ENCODE results near the gene KIF26A.
"Not testable (repeated sequence)": the region's sequence is repeated elsewhere in the genome, so short reads cannot be mapped to it uniquely, and the experiment has no call there.

Gene KIF26A

DNA sequence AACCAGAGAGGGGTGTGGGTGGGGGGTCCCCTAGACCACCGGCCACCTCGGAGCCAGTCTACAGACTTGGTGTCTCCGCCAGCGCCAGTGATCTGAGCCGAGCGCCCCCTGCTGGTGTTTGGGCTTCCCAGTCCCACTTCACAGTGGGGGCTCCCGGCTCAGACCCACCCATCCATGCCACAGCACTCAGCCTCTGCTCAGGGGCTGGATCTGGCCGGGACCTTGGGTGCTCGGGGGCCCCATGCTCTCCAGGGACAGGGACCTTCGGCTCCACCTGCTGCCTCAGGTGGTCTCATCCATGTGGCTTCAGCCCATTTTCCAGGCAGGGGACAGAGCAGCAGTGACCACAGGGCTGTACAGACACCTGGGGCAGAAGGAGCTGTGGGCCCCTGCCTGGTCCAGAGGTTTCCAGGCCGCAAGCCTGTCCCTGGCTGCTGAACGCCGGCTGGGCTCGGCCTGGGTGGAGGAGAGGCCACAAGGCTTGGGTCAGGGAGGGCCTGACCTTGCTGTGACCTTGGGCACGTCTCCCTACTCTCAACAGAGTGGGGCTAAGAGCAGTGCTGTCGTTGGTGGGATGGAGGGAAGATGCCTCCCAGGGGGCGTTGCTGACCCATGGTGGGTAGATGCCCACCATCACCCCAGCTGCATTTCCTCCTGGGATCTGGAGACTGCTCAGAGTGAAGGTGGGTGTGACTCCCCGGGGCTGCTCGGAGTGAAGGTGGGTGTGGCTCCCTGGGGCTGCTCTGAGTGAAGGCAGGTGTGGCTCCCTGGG, 86.3 kb downstream of the KIF26A start:
- DNase-seq (ENCODE audit: insufficient read length, low spot score) (no peak), FAIRE-seq (no peak)
- TF ChIP-seq POLR2A (IDR thresholded peaks at IDR 0.05; ENCODE audit: low read depth, low read length) = no peak

DNA sequence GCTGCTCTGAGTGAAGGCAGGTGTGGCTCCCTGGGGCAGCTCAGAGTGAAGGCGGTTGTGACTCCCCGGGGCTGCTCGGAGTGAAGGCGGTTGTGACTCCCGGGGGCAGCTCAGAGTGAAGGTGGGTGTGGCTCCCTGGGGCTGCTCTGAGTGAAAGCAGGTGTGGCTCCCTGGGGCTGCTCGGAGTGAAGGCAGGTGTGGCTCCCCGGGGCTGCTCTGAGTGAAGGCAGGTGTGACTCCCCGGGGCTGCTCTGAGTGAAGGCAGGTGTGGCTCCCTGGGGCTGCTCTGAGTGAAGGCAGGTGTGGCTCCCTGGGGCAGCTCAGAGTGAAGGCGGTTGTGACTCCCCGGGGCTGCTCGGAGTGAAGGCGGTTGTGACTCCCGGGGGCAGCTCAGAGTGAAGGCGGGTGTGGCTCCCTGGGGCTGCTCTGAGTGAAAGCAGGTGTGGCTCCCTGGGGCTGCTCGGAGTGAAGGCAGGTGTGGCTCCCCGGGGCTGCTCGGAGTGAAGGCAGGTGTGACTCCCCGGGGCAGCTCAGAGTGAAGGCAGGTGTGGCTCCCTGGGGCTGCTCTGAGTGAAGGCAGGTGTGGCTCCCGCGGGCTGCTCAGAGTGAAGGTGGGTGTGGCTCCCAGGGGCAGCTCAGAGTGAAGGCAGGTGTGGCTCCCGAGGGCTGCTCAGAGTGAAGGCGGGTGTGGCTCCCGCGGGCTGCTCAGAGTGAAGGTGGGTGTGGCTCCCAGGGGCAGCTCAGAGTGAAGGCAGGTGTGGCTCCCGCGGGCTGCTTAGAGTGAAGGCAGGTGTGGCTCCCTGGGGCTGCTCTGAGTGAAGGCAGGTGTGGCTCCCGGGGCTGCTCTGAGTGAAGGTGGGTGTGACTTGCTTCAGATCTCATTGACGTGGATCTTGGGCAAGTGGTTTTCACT, 87.1 kb downstream of the KIF26A start:
- FAIRE-seq; DNase-seq (ENCODE audit: insufficient read length, low spot score): not testable (repeated sequence)

DNA sequence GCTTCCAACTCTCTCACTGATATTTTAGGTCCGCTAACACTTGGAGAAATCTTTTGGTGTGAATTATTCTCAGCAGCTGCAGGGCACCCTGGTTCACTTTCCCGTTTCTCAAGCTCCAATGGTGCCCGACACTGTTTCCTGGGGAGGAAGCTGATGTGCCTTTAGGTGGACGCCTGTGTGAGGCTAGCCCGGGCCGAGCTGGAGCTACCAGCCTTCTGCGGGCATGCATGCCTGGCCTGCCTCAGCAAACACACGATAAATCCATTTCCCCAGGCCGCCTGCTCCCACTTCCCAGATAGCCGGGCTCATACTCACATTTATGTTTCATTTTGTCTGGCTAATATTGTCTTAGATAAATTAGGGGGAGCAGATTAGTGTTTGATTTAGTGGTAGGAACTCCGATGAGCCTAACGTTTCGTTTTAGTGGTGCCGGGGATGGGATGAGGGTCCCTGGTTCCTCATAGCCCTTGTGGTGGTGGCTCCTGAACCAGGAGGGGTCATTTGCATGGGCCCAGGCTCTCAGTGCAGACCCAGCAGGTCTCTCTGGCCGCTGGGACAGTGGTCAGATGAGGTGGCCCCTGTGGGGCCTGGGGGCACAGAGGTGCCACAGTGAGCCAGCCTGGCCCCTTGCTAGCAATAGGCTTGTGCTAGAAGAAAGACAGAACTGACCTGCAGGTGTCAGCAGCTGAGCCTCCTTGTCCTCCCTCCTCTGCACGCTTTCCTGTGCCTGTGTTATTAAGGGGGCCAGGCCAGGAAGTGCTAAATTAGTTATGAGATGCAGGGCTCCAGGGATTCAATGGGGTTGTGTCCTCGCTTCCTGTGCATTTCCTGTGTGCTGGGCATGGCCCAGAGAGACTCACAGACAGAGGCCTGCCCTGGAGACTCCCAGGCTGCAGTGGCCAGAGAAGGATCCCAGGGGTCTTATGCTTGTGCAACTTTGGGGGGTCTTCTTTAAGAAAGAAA, 88.3 kb downstream of the KIF26A start:
- no peak for TF ChIP-seq POLR2A (IDR thresholded peaks at IDR 0.05; ENCODE audit: low read depth, low read length)
- no peak for DNase-seq (ENCODE audit: insufficient read length, low spot score)
- no peak for FAIRE-seq

DNA sequence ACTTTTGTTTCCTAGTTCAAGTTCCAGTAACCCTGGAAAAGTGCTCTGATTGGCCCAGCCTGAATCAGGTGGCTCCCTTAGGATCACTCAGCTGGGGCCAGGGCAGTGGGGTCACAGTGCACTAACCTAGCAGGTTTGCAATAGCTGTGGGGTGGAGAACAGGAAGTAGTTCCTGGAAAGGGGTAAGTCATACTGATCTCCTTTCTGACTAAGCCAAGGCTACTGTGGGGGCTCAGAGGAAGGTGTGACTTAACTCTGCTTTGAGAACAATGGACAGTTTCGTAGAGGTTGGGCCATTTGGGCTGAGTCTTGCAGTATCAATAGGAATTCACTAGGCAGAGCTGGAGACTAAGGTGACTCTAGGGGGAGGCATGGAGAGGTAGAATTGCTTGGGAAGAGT, 89.4 kb downstream of the KIF26A start:
- DNase-seq (ENCODE audit: insufficient read length, low spot score) = no peak
- TF ChIP-seq POLR2A (IDR thresholded peaks at IDR 0.05; ENCODE audit: low read depth, low read length) = no peak
- no peak for FAIRE-seq

DNA sequence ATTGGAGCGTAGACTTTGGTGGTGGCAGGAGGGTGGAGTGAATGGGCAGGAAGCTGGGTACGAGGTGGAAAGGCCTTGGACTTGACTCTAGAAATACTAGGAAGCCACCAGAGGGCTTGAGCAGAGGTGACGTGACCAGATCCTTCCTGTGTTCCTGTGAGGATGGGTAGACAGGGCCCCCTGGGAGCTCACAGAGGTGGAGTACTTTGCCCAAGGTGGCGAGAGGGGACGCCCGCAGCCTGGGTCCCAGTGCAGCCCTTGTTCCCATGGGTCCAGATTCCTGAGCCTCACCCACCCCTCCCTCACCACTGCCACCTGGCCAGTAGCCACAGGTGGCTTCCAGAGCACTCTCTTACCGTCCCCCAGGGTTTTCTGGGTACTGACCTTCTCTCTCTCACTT, 89.8 kb downstream of the KIF26A start:
- no peak for TF ChIP-seq POLR2A (IDR thresholded peaks at IDR 0.05; ENCODE audit: low read depth, low read length)
- FAIRE-seq (no peak), DNase-seq (ENCODE audit: insufficient read length, low spot score) (no peak)

DNA sequence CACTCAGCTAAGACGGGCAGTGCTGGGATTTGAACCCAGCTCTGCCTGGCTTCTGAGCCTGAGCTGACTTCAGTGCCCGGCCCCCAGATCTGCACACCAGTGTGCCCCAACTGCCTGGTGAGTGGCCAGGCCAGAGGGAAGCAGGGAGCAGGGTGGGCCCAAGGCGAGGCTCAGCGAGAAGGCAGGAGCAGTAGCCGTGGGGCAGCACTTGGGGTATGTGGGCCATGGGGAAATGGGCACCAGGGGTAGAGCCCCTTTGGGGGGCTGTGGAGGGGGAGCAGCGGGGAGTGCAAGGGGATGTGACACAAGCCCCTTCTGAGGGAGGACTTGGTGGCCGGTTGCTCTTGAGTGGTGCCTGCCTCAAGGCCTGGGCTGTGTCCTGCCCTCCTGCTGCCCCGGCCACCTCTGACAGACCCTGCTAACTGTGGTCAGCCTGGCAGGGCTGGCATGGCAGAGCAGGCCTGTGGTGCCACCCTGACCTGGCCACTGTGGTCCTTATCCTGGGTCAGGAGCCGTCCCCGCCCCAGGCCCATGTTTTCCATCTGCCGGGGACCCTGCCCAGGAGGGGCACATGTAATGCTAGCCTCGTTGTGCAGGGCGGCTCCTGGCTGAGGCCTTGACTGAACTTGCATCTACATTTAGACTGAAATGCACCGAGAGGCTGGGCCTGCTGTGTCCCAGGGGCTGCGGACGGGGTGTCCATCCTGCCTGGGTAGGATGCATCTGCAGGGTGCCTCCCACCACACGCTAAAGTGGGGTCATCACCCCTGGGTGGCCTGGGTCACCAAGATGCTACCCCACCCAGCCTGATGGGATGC, 90.5 kb downstream of the KIF26A start:
- TF ChIP-seq POLR2A (IDR thresholded peaks at IDR 0.05; ENCODE audit: low read depth, low read length) = no peak
- FAIRE-seq (no peak), DNase-seq (ENCODE audit: insufficient read length, low spot score) (no peak)

DNA sequence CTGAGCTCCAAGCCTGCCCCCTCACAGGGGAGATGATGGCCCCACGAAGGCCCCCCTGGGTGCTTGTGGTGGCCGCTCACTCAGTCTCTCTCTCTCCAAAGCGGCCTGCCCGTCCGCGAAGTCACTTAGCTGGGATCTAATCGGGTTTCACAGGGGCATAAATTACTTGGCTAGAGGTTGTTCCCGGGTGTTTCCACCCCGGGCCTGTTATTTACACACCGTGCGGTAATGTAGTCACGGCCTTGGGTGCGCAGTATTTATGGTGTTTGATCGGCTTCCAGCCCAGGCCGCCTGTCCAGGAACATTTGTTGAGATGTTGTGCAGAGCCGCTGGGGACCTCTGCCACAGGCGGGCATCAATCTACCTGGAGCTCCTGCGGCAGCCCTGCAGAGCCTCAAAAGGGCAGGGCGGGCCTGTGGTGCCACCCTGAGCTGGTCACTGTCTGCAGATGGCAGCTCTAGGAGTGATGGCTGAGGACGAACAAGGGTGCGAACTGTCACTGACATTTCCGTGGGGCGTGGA, 91.2 kb downstream of the KIF26A start:
- no peak for TF ChIP-seq POLR2A (IDR thresholded peaks at IDR 0.05; ENCODE audit: low read depth, low read length)
- DNase-seq (ENCODE audit: insufficient read length, low spot score) (no peak), FAIRE-seq (no peak)

DNA sequence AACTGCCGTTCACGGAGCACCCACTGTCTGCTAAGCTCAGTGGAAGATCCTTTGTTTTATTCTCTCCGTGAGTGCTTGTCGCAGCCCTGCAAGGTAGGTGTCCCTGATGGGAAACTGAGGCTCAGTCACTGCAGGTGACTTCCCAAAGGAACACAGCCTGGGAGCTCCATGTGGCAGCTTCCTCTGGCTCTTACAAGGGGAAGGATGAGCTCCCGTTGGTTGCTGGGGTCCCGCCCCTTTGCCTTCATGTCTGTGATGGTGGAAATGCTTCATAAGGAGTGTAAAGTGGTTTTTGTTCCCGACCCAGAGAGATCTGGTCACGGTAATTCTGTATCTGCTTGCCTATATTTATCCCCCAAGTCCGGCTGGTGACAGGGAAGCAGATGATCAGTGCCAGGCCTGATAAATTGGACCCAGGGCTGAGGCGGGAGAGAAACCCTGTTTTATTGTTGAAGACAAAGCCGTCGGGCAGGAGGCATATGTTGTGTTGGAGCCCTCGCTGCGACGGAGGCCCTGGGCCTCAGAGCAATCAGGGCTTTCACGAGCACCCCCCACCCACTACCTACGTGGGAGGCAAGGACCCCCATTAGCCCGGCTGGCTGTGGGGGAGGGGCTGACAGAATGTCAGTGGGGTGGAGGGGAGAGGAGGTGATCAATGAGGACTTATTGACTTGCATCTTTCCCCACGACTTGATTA, 91.9 kb downstream of the KIF26A start:
- no peak for FAIRE-seq
- DNase-seq (ENCODE audit: insufficient read length, low spot score) = no peak
- no peak for TF ChIP-seq POLR2A (IDR thresholded peaks at IDR 0.05; ENCODE audit: low read depth, low read length)

Measured in H54 (cell line).